ENCODE measurements around the gene PEMT. TPM values are rescaled to one million over a fixed set of nuclear protein-coding genes. Genes with fewer than 3 reads are reported as not detected.

The PEMT gene
- total and polyA plus RNA-seq, 9 of the 15 experiments (the other 6 are each of a cell fraction or from before 2014, with no cell fraction given) = 1.4 to 36.4 (median 13.6) TPM

- intact Hi-C loops (cut with micrococcal nuclease) = no loop called here
- TF ChIP-seq NFIX (CRISPR knock-in tag; IDR thresholded peaks at IDR 0.05; ENCODE audit: low read depth) (no peak), ZBTB7A (IDR thresholded peaks at IDR 0.05; ENCODE audit: borderline replicate concordance, control insufficient read depth, low read depth, low read length) (no peak), THRB (CRISPR knock-in tag; conservative IDR thresholded peaks at IDR 0.05) (no peak), TCF7 (IDR thresholded peaks at IDR 0.05; ENCODE audit: borderline replicate concordance) (no peak), SRF (CRISPR knock-in tag; IDR thresholded peaks at IDR 0.05) (no peak), CBX8 (IDR thresholded peaks at IDR 0.05; ENCODE audit: borderline replicate concordance, extremely low read depth, low read depth, low read length, poor library complexity, severe bottlenecking) (no peak), PURB (CRISPR knock-in tag; IDR thresholded peaks at IDR 0.05; ENCODE audit: low read depth) (no peak), NCOA6 (IDR thresholded peaks at IDR 0.05) (no peak), PCBP1 (IDR thresholded peaks at IDR 0.05; ENCODE audit: low read depth, low read length, poor library complexity, severe bottlenecking) (no peak), JUND (IDR thresholded peaks at IDR 0.05; ENCODE audit: borderline replicate concordance, low read depth, low read length) (no peak), JUND (tag; IDR thresholded peaks at IDR 0.05; ENCODE audit: borderline replicate concordance, low read depth, low read length) (no peak), HDAC2 (IDR thresholded peaks at IDR 0.05) (no peak), XRCC3 (IDR thresholded peaks at IDR 0.05) (no peak), TGIF2 (CRISPR knock-in tag; IDR thresholded peaks at IDR 0.05) (no peak), ZNF184 (CRISPR knock-in tag; IDR thresholded peaks at IDR 0.05) (no peak), PTRF (tag; IDR thresholded peaks at IDR 0.05) (no peak), ZNF165 (CRISPR knock-in tag; IDR thresholded peaks at IDR 0.05; ENCODE audit: borderline replicate concordance) (no peak), ZNF174 (CRISPR knock-in tag; IDR thresholded peaks at IDR 0.05) (no peak)
- TF ChIP-seq, protein P1, sequence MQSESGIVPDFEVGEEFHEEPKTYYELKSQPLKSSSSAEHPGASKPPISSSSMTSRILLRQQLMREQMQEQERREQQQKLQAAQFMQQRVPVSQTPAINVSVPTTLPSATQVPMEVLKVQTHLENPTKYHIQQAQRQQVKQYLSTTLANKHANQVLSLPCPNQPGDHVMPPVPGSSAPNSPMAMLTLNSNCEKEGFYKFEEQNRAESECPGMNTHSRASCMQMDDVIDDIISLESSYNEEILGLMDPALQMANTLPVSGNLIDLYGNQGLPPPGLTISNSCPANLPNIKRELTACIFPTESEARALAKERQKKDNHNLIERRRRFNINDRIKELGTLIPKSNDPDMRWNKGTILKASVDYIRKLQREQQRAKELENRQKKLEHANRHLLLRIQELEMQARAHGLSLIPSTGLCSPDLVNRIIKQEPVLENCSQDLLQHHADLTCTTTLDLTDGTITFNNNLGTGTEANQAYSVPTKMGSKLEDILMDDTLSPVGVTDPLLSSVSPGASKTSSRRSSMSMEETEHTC (IDR thresholded peaks at IDR 0.05) = no peak
- TF ChIP-seq, protein P2, sequence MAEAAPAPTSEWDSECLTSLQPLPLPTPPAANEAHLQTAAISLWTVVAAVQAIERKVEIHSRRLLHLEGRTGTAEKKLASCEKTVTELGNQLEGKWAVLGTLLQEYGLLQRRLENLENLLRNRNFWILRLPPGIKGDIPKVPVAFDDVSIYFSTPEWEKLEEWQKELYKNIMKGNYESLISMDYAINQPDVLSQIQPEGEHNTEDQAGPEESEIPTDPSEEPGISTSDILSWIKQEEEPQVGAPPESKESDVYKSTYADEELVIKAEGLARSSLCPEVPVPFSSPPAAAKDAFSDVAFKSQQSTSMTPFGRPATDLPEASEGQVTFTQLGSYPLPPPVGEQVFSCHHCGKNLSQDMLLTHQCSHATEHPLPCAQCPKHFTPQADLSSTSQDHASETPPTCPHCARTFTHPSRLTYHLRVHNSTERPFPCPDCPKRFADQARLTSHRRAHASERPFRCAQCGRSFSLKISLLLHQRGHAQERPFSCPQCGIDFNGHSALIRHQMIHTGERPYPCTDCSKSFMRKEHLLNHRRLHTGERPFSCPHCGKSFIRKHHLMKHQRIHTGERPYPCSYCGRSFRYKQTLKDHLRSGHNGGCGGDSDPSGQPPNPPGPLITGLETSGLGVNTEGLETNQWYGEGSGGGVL (CRISPR knock-in tag; IDR thresholded peaks at IDR 0.05) = no peak
Measured at GRCh38 chr17:17593222-17593620, 1.7 kb upstream of the PEMT start.

More at GRCh38 chr17:17593222-17593620, 1.7 kb upstream of the PEMT start:
- Histone ChIP-seq H2AFZ (ENCODE audit: low read depth, low read length) (0 out of 2 replicates have a peak overlapping the region, but pooled peaks have one; percentile 16), H3K4me1 (replicated peaks in 1 of 2; ENCODE audit: control insufficient read depth in 2 of 2, insufficient read depth in 2 of 2, low read length in 2 of 2) (peaks cover 10 to 28% of the 10 kb centered on the region in 2 experiments; a peak in 4 of 5 replicates), H3K4me2 (ENCODE audit: insufficient read depth, low read length) (peak overlapping the region; percentile 95), H4K20me1 (replicated peaks; ENCODE audit: control insufficient read depth, insufficient read depth, low read length) (no peaks in the 10 kb centered on the region), H3K27me3 (ENCODE audit: control insufficient read depth in 2 of 2, insufficient read depth in 2 of 2, low read length in 2 of 2) (no peaks in the 10 kb centered on the region), H3K4me3 (peak overlapping the region; percentile 79; the same call in 1 of the 2 replicates), H3K9me3 (replicated peaks; ENCODE audit: control insufficient read depth, insufficient read depth, low read depth, low read length) (no peaks in the 10 kb centered on the region), H3K27ac (ENCODE audit: extremely low read depth, low read depth, low read length) (peak overlapping the region; percentile 39; the same call in 1 of the 3 replicates), H3K79me2 (ENCODE audit: control insufficient read depth, insufficient read depth, low read length) (peaks cover 23% of the 10 kb centered on the region; the same call in 2 of the 3 replicates), H3K9me1 (ENCODE audit: control insufficient read depth, insufficient read depth, low read length) (no peaks in the 10 kb centered on the region), H3K36me3 (ENCODE audit: control insufficient read depth, insufficient read depth, low read length) (no peaks in the 10 kb centered on the region), H3K9ac (ENCODE audit: insufficient read depth in 1 of 2, low read depth in 2 of 2, low read length in 2 of 2) (peak overlapping the region; percentile 90 to 97; a peak in 3 of 4 replicates)
- ATAC-seq (no peak), FAIRE-seq (no peak), DNase-seq (ENCODE audit: extremely low read depth in 1 of 4, low spot score in 3 of 4) (no peak)
- BruUV-seq (replicated peaks) = no TSS peak
- ChIA-PET POLR2A (no interaction called here), CTCF (ENCODE audit: low intra/inter-chr PET ratio) (no interaction called here)
- WGBS (ENCODE audit: insufficient coverage, low coverage, missing lambda C conversion rate) = 76% methylated on average over 5 of the region's 6 CpGs
- in situ Hi-C loops (cut with MboI) = no loop called here

Data from K562 (cell line).